ENCODE data around the gene OR4D10. TPM values are rescaled to one million over a fixed set of nuclear protein-coding genes. Genes with fewer than 3 reads are reported as not detected.

Gene OR4D10
- total and polyA plus RNA-seq, 10 of the 15 experiments (the other 5 are each of a cell fraction or from before 2014, with no cell fraction given): not detected

DNA sequence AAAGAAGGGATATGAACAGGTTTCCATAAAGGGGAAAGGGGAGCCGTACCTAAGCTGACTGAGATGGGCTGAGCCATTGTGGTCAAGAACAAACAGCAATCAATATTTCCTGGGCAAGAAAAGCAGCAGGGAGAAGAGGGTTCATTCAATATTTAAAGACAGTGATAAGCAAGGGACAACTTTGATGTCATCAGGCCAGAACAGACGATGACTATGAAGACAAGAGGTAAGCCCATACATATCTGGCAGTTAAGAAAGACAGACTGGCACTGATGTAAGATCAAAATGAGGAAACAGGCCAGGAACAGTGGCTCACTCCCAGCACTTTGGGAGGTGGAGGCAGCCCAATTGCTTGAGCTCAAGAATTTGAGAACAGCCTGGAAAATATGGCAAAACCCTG lies 49.3 kb upstream of the OR4D10 start:
- ChIA-PET RAD21 (ENCODE audit: unreplicated experiment) (no interaction called here), POLR2A (no interaction called here), SMC1A (ENCODE audit: uncharacterized antibody, unreplicated experiment) (interaction anchor here (0.7 to 1.2 kb wide), 3 partner anchors 16 to 253 kb away, joined by 3 to 4 read pairs (median 3); no protein-coding TSS in a partner anchor), CTCF (interaction anchor here (0.7 to 1.4 kb wide), 6 partner anchors 9 to 252 kb away, joined by 3 to 4 read pairs (median 3); partner anchors contain the start of gene DTX4)
- BruUV-seq (replicated peaks): no TSS peak
- Histone ChIP-seq H3K9me3 (replicated peaks; ENCODE audit: control insufficient read depth, insufficient read depth, low read length) (no peaks in the 10 kb centered on the region), H3K4me2 (ENCODE audit: control insufficient read depth, insufficient read depth) (no peak overlapping the region), H3K27me3 (replicated peaks in 1 of 2; ENCODE audit: control insufficient read depth in 2 of 2, insufficient read depth in 2 of 2, low read length in 1 of 2) (no peaks in the 10 kb centered on the region), H3K9ac (ENCODE audit: control insufficient read depth, insufficient read depth, low read length) (no peak overlapping the region), H3K79me2 (ENCODE audit: control insufficient read depth, insufficient read depth, low read length) (no peaks in the 10 kb centered on the region), H2AFZ (ENCODE audit: control insufficient read depth, low read depth, low read length) (no peak overlapping the region), H3K27ac (ENCODE audit: control insufficient read depth, insufficient read depth) (no peak overlapping the region), H3K4me3 (no peak overlapping the region), H4K20me1 (ENCODE audit: control insufficient read depth, insufficient read depth) (no peaks in the 10 kb centered on the region), H3K36me3 (ENCODE audit: control insufficient read depth in 2 of 2, insufficient read depth in 2 of 2, low read length in 1 of 2) (no peaks in the 10 kb centered on the region), H3K4me1 (ENCODE audit: control insufficient read depth, insufficient read depth, low read length) (no peaks in the 10 kb centered on the region)
- TF ChIP-seq RCOR1 (conservative IDR thresholded peaks at IDR 0.05; ENCODE audit: low read depth, low read length) (no peak), STAT3 (IDR thresholded peaks at IDR 0.05; ENCODE audit: low read depth, low read length) (no peak)
- no peak for ATAC-seq
- FAIRE-seq: no peak
- WGBS (ENCODE audit: insufficient coverage, insufficient replicate concordance, low lambda C conversion rate, missing lambda C conversion rate): 36% methylated on average over 2 of the region's 2 CpGs
- DNase-seq (ENCODE audit: low read depth, low spot score): no peak
- intact Hi-C loops (cut with micrococcal nuclease; ENCODE audit: unreplicated experiment): no loop called here
- in situ Hi-C loops (cut with MboI): no loop called here

DNA sequence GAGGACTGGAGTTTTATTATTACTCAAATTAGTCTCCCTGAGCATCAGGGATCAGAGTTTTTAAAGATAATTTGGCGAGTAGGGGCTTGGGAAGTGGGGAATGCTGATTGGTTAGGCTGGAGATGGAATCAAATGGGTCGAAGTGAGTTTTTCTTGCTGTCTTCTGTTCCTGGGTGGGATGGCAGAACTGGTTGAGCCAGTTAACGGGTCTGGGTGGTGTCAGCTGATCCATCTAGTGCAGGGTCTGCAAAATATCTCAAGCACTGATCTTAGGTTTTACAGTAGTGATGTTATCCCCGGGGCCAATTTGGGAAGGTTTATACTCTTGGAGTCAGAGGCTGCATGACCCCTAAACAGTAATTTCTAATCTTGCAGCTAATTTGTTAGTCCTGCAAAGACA lies 48.0 kb upstream of the OR4D10 start:
- in situ Hi-C loops (cut with MboI): loop anchor here (5.0 kb wide), 1 partner anchor 258 kb away; no protein-coding TSS in a partner anchor
- WGBS (ENCODE audit: insufficient coverage, insufficient replicate concordance, low lambda C conversion rate, missing lambda C conversion rate): 19% methylated on average over 4 of the region's 4 CpGs
- no peaks in the 10 kb centered on the region for H3K9me3 ChIP-seq (replicated peaks; ENCODE audit: control insufficient read depth, insufficient read depth, low read length)
- TF ChIP-seq PML (IDR thresholded peaks at IDR 0.05; ENCODE audit: low read length): no peak
- TF ChIP-seq, protein P1, sequence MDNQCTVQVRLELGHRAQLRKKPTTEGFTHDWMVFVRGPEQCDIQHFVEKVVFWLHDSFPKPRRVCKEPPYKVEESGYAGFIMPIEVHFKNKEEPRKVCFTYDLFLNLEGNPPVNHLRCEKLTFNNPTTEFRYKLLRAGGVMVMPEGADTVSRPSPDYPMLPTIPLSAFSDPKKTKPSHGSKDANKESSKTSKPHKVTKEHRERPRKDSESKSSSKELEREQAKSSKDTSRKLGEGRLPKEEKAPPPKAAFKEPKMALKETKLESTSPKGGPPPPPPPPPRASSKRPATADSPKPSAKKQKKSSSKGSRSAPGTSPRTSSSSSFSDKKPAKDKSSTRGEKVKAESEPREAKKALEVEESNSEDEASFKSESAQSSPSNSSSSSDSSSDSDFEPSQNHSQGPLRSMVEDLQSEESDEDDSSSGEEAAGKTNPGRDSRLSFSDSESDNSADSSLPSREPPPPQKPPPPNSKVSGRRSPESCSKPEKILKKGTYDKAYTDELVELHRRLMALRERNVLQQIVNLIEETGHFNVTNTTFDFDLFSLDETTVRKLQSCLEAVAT (IDR thresholded peaks at IDR 0.05): no peak
- TF ChIP-seq, protein P2, sequence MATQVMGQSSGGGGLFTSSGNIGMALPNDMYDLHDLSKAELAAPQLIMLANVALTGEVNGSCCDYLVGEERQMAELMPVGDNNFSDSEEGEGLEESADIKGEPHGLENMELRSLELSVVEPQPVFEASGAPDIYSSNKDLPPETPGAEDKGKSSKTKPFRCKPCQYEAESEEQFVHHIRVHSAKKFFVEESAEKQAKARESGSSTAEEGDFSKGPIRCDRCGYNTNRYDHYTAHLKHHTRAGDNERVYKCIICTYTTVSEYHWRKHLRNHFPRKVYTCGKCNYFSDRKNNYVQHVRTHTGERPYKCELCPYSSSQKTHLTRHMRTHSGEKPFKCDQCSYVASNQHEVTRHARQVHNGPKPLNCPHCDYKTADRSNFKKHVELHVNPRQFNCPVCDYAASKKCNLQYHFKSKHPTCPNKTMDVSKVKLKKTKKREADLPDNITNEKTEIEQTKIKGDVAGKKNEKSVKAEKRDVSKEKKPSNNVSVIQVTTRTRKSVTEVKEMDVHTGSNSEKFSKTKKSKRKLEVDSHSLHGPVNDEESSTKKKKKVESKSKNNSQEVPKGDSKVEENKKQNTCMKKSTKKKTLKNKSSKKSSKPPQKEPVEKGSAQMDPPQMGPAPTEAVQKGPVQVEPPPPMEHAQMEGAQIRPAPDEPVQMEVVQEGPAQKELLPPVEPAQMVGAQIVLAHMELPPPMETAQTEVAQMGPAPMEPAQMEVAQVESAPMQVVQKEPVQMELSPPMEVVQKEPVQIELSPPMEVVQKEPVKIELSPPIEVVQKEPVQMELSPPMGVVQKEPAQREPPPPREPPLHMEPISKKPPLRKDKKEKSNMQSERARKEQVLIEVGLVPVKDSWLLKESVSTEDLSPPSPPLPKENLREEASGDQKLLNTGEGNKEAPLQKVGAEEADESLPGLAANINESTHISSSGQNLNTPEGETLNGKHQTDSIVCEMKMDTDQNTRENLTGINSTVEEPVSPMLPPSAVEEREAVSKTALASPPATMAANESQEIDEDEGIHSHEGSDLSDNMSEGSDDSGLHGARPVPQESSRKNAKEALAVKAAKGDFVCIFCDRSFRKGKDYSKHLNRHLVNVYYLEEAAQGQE (IDR thresholded peaks at IDR 0.05; ENCODE audit: low read depth, low read length): no peak
- TF ChIP-seq, protein P3, sequence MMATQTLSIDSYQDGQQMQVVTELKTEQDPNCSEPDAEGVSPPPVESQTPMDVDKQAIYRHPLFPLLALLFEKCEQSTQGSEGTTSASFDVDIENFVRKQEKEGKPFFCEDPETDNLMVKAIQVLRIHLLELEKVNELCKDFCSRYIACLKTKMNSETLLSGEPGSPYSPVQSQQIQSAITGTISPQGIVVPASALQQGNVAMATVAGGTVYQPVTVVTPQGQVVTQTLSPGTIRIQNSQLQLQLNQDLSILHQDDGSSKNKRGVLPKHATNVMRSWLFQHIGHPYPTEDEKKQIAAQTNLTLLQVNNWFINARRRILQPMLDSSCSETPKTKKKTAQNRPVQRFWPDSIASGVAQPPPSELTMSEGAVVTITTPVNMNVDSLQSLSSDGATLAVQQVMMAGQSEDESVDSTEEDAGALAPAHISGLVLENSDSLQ (IDR thresholded peaks at IDR 0.05): no peak
- TF ChIP-seq, protein P4, sequence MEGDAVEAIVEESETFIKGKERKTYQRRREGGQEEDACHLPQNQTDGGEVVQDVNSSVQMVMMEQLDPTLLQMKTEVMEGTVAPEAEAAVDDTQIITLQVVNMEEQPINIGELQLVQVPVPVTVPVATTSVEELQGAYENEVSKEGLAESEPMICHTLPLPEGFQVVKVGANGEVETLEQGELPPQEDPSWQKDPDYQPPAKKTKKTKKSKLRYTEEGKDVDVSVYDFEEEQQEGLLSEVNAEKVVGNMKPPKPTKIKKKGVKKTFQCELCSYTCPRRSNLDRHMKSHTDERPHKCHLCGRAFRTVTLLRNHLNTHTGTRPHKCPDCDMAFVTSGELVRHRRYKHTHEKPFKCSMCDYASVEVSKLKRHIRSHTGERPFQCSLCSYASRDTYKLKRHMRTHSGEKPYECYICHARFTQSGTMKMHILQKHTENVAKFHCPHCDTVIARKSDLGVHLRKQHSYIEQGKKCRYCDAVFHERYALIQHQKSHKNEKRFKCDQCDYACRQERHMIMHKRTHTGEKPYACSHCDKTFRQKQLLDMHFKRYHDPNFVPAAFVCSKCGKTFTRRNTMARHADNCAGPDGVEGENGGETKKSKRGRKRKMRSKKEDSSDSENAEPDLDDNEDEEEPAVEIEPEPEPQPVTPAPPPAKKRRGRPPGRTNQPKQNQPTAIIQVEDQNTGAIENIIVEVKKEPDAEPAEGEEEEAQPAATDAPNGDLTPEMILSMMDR (IDR thresholded peaks at IDR 0.05 in 2 of 3, conservative IDR thresholded peaks at IDR 0.05 in 1 of 3; ENCODE audit: control insufficient read depth in 2 of 3, extremely low read depth in 1 of 3, insufficient read depth in 1 of 3, low read depth in 3 of 3, low read length in 3 of 3): no peak

More for the DNA sequence above, 48.0 kb upstream of the OR4D10 start:
- no peaks in the 10 kb centered on the region for H3K36me3 ChIP-seq (ENCODE audit: control insufficient read depth in 2 of 2, insufficient read depth in 2 of 2, low read length in 1 of 2)
- no peak overlapping the region for H3K9ac ChIP-seq (ENCODE audit: control insufficient read depth, insufficient read depth, low read length)
- H3K4me3 ChIP-seq: no peak overlapping the region
- H3K4me1 ChIP-seq (ENCODE audit: control insufficient read depth, insufficient read depth, low read length): no peaks in the 10 kb centered on the region
- H3K4me2 ChIP-seq (ENCODE audit: control insufficient read depth, insufficient read depth): no peak overlapping the region
- intact Hi-C loops (cut with micrococcal nuclease; ENCODE audit: unreplicated experiment): no loop called here
- CTCF ChIA-PET: interaction anchor here (0.6 to 1.8 kb wide), 5 partner anchors 12 to 253 kb away, joined by 3 to 7 read pairs (median 3); partner anchors contain the start of gene DTX4
- DNase-seq (ENCODE audit: low read depth, low spot score) (no peak), ATAC-seq (no peak), FAIRE-seq (no peak)
- no peaks in the 10 kb centered on the region for H4K20me1 ChIP-seq (ENCODE audit: control insufficient read depth, insufficient read depth)
- H3K27me3 ChIP-seq (replicated peaks in 1 of 2; ENCODE audit: control insufficient read depth in 2 of 2, insufficient read depth in 2 of 2, low read length in 1 of 2): no peaks in the 10 kb centered on the region
- SMC1A ChIA-PET (ENCODE audit: uncharacterized antibody, unreplicated experiment): interaction anchor here (0.6 to 1.6 kb wide), 3 partner anchors 36 to 223 kb away, joined by 3 read pairs; no protein-coding TSS in a partner anchor
- POLR2A ChIA-PET: no interaction called here
- no peaks in the 10 kb centered on the region for H3K79me2 ChIP-seq (ENCODE audit: control insufficient read depth, insufficient read depth, low read length)
- H2AFZ ChIP-seq (ENCODE audit: control insufficient read depth, low read depth, low read length): no peak overlapping the region
- no TSS peak for BruUV-seq (replicated peaks)
- RAD21 ChIA-PET (ENCODE audit: unreplicated experiment): no interaction called here
- no peak overlapping the region for H3K27ac ChIP-seq (ENCODE audit: control insufficient read depth, insufficient read depth)
